ENCODE results near the gene FATE1. TPM values are rescaled to one million over a fixed set of nuclear protein-coding genes. Genes with fewer than 3 reads are reported as not detected.
"Not testable (repeated sequence)": the region's sequence is repeated elsewhere in the genome, so short reads cannot be mapped to it uniquely, and the experiment has no call there.

FATE1 gene
- not detected in 2 replicates for total RNA-seq (2014; rRNA removed; shearing (Covaris generic))

- no peak for DNase-seq (ENCODE audit: low read depth)
Measured at GRCh38 chrX:151715752-151716151, at the start of gene FATE1. TSS of gene FATE1 (plus strand) at chrX:151716035. CDS start at chrX:151716120, 85 bp downstream.

- no peak for DNase-seq (ENCODE audit: low read depth)
Measured at GRCh38 chrX:151675121-151675746, 40.6 kb upstream of the FATE1 start.

- DNase-seq (ENCODE audit: low read depth): no peak
Measured at GRCh38 chrX:151676196-151676595, 39.6 kb upstream of the FATE1 start.

GRCh38 chrX:151679798-151680402 is 35.9 kb upstream of the FATE1 start:
- DNase-seq (ENCODE audit: low read depth): no peak

- peak; percentile 46 for DNase-seq (ENCODE audit: low read depth)
Measured at GRCh38 chrX:151680805-151681204, 35.0 kb upstream of the FATE1 start.

GRCh38 chrX:151687635-151688034 is 28.2 kb upstream of the FATE1 start:
- no peak for DNase-seq (ENCODE audit: low read depth)

GRCh38 chrX:151688695-151689094 is 27.1 kb upstream of the FATE1 start:
- DNase-seq (ENCODE audit: low read depth): no peak

GRCh38 chrX:151692825-151693224 is 23.0 kb upstream of the FATE1 start:
- DNase-seq (ENCODE audit: low read depth): no peak

- DNase-seq (ENCODE audit: low read depth): no peak
Measured at GRCh38 chrX:151694121-151694520, 21.7 kb upstream of the FATE1 start.

GRCh38 chrX:151694661-151695582 is 20.9 kb upstream of the FATE1 start, which contains the start of gene PRRG3:
TSS of gene PRRG3 (plus strand) at chrX:151695458. CDS start at chrX:151698815, 3,357 bp downstream.
- no peak for DNase-seq (ENCODE audit: low read depth)

GRCh38 chrX:151695583-151696340 is 20.1 kb upstream of the FATE1 start:
- DNase-seq (ENCODE audit: low read depth): no peak

GRCh38 chrX:151697082-151697481 is 18.8 kb upstream of the FATE1 start:
- DNase-seq (ENCODE audit: low read depth): not testable (repeated sequence)

- DNase-seq (ENCODE audit: low read depth): peak; percentile 82
Measured at GRCh38 chrX:151697522-151697921, 18.3 kb upstream of the FATE1 start.

GRCh38 chrX:151698485-151698884 is 17.4 kb upstream of the FATE1 start:
- no peak for DNase-seq (ENCODE audit: low read depth)

GRCh38 chrX:151699746-151700145 is 16.1 kb upstream of the FATE1 start:
- DNase-seq (ENCODE audit: low read depth): no peak

- no peak for DNase-seq (ENCODE audit: low read depth)
Measured at GRCh38 chrX:151700581-151700980, 15.3 kb upstream of the FATE1 start.

- no peak for DNase-seq (ENCODE audit: low read depth)
Measured at GRCh38 chrX:151701071-151701470, 14.8 kb upstream of the FATE1 start.

GRCh38 chrX:151701531-151701930 is 14.3 kb upstream of the FATE1 start:
- no peak for DNase-seq (ENCODE audit: low read depth)

- DNase-seq (ENCODE audit: low read depth): no peak
Measured at GRCh38 chrX:151702026-151702714, 13.7 kb upstream of the FATE1 start.

- DNase-seq (ENCODE audit: low read depth): no peak
Measured at GRCh38 chrX:151702741-151703340, 13.0 kb upstream of the FATE1 start.

- DNase-seq (ENCODE audit: low read depth): peak; percentile 6
Measured at GRCh38 chrX:151703487-151703886, 12.3 kb upstream of the FATE1 start.
